K562 (cell line): ENCODE data around the gene LINC00632. TPM values are rescaled to one million over a fixed set of nuclear protein-coding genes. Genes with fewer than 3 reads are reported as not detected.

Experiments used
- ATAC-seq: fragments of 200-7000 bp; cut with Tn5 transposase; 3 replicates; pipeline ENCODE4 v1.9.1; 2020; ENCODE audit warnings: moderate library complexity
- BruUV-seq: library from RNA; stranded (reverse); fragments of 400-500 nt; replicated peaks from 2 replicates; lab custom pipeline; 2021; lab: Mats Ljungman, UMichigan
- CTCF ChIA-PET: fragments of 300-600 bp; formaldehyde crosslinking; extraction: SDS; loops from one replicate; lab custom pipeline; 2021; ENCODE audit warnings: low intra/inter-chr PET ratio; lab: Yijun Ruan, JAX
- POLR2A ChIA-PET: fragments of 300-600, 350-650 bp; sonication (Branson Sonifier 250); formaldehyde crosslinking; extraction: SDS; loops from one replicate; lab custom pipeline; 2021; ENCODE audit warnings: antibody characterized with exemption, inconsistent platforms; lab: Yijun Ruan, JAX
- DNase-seq, 4 experiments: peaks; one replicate each; pipeline versions ENCODE4 v3.0.0 to v3.0.0-alpha.2; 2011 to 2018; ENCODE audit warnings: low spot score in 3 of 4, mixed read lengths in 3 of 4; ENCODE audit errors: extremely low read depth in 1 of 4
- FAIRE-seq: peaks from 2 replicates; lab custom pipeline; 2011; peaks lifted over from hg19 to GRCh38; lab: Jason Lieb, UNC
- H2AFZ ChIP-seq: 2 replicates; pipeline ENCODE4 v1.6.0; 2011; ENCODE audit warnings: low read depth, low read length, control low read depth, inconsistent platforms
- H3K27ac ChIP-seq: fragments of 200-600 bp; 3 replicates; pipeline ENCODE4 v1.8.0; 2011; ENCODE audit warnings: low read depth, mild to moderate bottlenecking, control low read depth, inconsistent platforms, low read length, moderate library complexity, mixed read lengths; ENCODE audit errors: extremely low read depth
- H3K27me3 ChIP-seq, 2 experiments: fragments of 300-600 bp in 1 of 2; 2 replicates in 1 of 2; 3 replicates in 1 of 2; pipeline versions ENCODE4 v1.6.0 to v1.8.0; 2011; ENCODE audit warnings: inconsistent platforms in 2 of 2, low read length in 2 of 2, mild to moderate bottlenecking in 1 of 2, mixed read lengths in 1 of 2, moderate library complexity in 1 of 2; ENCODE audit not compliant: control insufficient read depth in 2 of 2, insufficient read depth in 2 of 2
- H3K36me3 ChIP-seq: fragments of 300-600 bp; 3 replicates; pipeline ENCODE4 v1.8.0; 2011; ENCODE audit warnings: mild to moderate bottlenecking, low read length, inconsistent platforms; ENCODE audit not compliant: control insufficient read depth, insufficient read depth
- H3K4me1 ChIP-seq, 2 experiments: fragments of 200-600 bp in 1 of 2; replicated peaks in 1 of 2; 2 replicates in 1 of 2; 3 replicates in 1 of 2; pipeline versions ENCODE4 v1.5.1 to v1.8.0; 2011; ENCODE audit warnings: inconsistent platforms in 2 of 2, low read length in 2 of 2, mild to moderate bottlenecking in 1 of 2, mixed read lengths in 1 of 2, moderate library complexity in 1 of 2; ENCODE audit not compliant: control insufficient read depth in 2 of 2, insufficient read depth in 2 of 2
- H3K4me2 ChIP-seq: 2 replicates; pipeline ENCODE4 v1.6.1; 2011; ENCODE audit warnings: low read length, control low read depth, inconsistent platforms, mixed read lengths; ENCODE audit not compliant: insufficient read depth
- H3K4me3 ChIP-seq: fragments of 200-600 bp; sonication (generic), shearing (Covaris generic); 2 replicates; pipeline ENCODE4 v1.5.1; 2016; ENCODE audit warnings: control low read depth, inconsistent platforms
- H3K79me2 ChIP-seq: fragments of 200-600 bp; 3 replicates; pipeline ENCODE4 v1.8.0; 2011; ENCODE audit warnings: low read length, inconsistent platforms; ENCODE audit not compliant: control insufficient read depth, insufficient read depth
- H3K9ac ChIP-seq, 2 experiments: 2 replicates each; pipeline versions ENCODE4 v1.6.0 to v1.6.1; 2011; ENCODE audit warnings: low read depth in 2 of 2, low read length in 2 of 2, control low read depth in 1 of 2, inconsistent platforms in 1 of 2, mild to moderate bottlenecking in 1 of 2, mixed read lengths in 1 of 2; ENCODE audit not compliant: insufficient read depth in 1 of 2
- H3K9me1 ChIP-seq: one replicate; pipeline ENCODE4 v1.6.0; 2011; ENCODE audit warnings: inconsistent platforms, mild to moderate bottlenecking, low read length, moderate library complexity; ENCODE audit not compliant: control insufficient read depth, insufficient read depth
- H3K9me3 ChIP-seq: replicated peaks from 2 replicates; pipeline ENCODE4 v1.5.1; 2011; ENCODE audit warnings: low read depth, low read length, inconsistent platforms; ENCODE audit not compliant: control insufficient read depth, insufficient read depth
- H4K20me1 ChIP-seq: replicated peaks from 2 replicates; pipeline ENCODE4 v1.6.1; 2011; ENCODE audit warnings: low read length, inconsistent platforms, mixed read lengths; ENCODE audit not compliant: control insufficient read depth, insufficient read depth
- MXI1 ChIP-seq: IDR thresholded peaks from 2 replicates; pipeline ENCODE4 v1.6.1; 2011; ENCODE audit warnings: low read depth, mild to moderate bottlenecking, improper control_type of control experiment, low read length
- ZNF239 ChIP-seq: fragments of 250-450 bp; sonication (Bioruptor Pico); IDR thresholded peaks from 2 replicates; pipeline ENCODE4 v1.4.0; 2020; ENCODE audit warnings: mild to moderate bottlenecking
- WGBS: fragments of 100-300 bp; shearing (Covaris generic); methylation state at CpG from one replicate; pipeline ENCODE4 v1.1.6; 2016; ENCODE audit warnings: low coverage, mixed read lengths; ENCODE audit not compliant: insufficient coverage; ENCODE audit errors: missing lambda C conversion rate; 5-methylcytosine and 5-hydroxymethylcytosine counted together
- in situ Hi-C: fragments of 300-500 bp; cut with MboI; formaldehyde crosslinking; loops from 4 replicates; pipeline ENCODE4 v1.15.0; 2018; ENCODE audit warnings: inconsistent platforms, mixed read lengths
- intact Hi-C: fragments of 100-400 bp; cut with micrococcal nuclease; formaldehyde crosslinking; loops from 2 replicates; pipeline ENCODE4 v1.14.2; 2022
- polyA plus RNA-seq, 8 experiments: library from polyadenylated mRNA; depleted of rRNA in 4 of 8; stranded (reverse) in 5 of 8; unstranded in 3 of 8; fragments of >200 nt; fragmentation: Nextera tagmentation in 2 of 8; fragmentation: Illumina TruSeq in 1 of 8; extraction: Ambion mirVana in 2 of 8; extraction: Trizol in 1 of 8; gene quantifications; 2 replicates each; pipeline versions ENCODE4 v1.2.1 to v1.2.3, GENCODE V29; 2011 to 2014; ENCODE audit warnings: inconsistent platforms in 1 of 8, missing spikeins in 1 of 8
- total RNA-seq, 7 experiments: library from RNA; depleted of rRNA in 6 of 7; stranded (reverse); fragments of >200 nt in 6 of 7; fragmentation: Illumina TruSeq in 2 of 7; extraction: Trizol in 2 of 7; gene quantifications; 2 replicates each; pipeline versions ENCODE4 v1.2.1 to v1.2.3, GENCODE V29; 2011 to 2021; ENCODE audit warnings: low replicate concordance in 1 of 7
- TF ChIP-seq, protein P1 (sequence below), 2 experiments: fragments of 450-650 bp; IDR thresholded peaks; 2 replicates each; pipeline ENCODE4 v1.6.1; 2016
- TF ChIP-seq, protein P2 (sequence below): fragments of 250-450 bp; sonication (Bioruptor Pico); IDR thresholded peaks from 2 replicates; pipeline ENCODE4 v1.5.0; 2020; ENCODE audit warnings: mild to moderate bottlenecking
- TF ChIP-seq, protein P3 (sequence below): sonication (generic); formaldehyde crosslinking; IDR thresholded peaks from 2 replicates; pipeline ENCODE4 v1.8.0; 2023; ENCODE audit warnings: mild to moderate bottlenecking, missing genetic modification reagents

Gene LINC00632
- total and polyA plus RNA-seq, 9 of the 15 experiments (the other 6 are each of a cell fraction or from before 2014, with no cell fraction given): 0.06 to 0.20 TPM; not detected in 7

DNA sequence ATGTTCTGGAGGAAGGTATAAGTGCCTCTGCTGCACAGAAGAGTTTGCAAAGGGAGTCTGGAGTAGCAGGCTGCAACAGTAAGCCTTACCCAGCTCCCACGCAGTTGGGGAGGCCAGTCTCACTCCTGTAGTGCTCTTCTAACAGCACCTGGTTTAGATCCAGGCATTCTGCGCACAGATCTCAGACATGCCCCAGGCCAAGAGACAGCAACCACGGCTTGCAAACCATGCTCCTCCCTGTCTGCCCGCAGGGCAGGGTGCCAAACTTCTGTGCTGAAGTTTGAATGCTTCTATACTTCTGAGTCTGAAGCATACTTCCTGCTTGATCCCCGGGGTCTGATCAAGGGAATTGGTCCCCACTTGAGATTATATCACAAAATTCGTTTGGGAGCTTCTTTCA, 106.3 kb downstream of the LINC00632 start:
- Histone ChIP-seq H3K9me3 (no peaks in the 10 kb centered on the region), H2AFZ (no peak overlapping the region)

More for the DNA sequence above, 106.3 kb downstream of the LINC00632 start:
- Histone ChIP-seq H3K27ac (no peak overlapping the region), H3K36me3 (no peaks in the 10 kb centered on the region), H3K79me2 (no peaks in the 10 kb centered on the region), H3K4me3 (no peak overlapping the region), H3K27me3 (no peaks in the 10 kb centered on the region), H3K9me1 (no peaks in the 10 kb centered on the region), H3K9ac (no peak overlapping the region)
- POLR2A ChIA-PET: no interaction called here
- WGBS: 0% methylated on average over 6 of the region's 6 CpGs
- intact Hi-C loops (no loop called here), in situ Hi-C loops (no loop called here)
- no TSS peak for BruUV-seq
- DNase-seq: no peak
- no peak for ATAC-seq
- TF ChIP-seq, protein P1, sequence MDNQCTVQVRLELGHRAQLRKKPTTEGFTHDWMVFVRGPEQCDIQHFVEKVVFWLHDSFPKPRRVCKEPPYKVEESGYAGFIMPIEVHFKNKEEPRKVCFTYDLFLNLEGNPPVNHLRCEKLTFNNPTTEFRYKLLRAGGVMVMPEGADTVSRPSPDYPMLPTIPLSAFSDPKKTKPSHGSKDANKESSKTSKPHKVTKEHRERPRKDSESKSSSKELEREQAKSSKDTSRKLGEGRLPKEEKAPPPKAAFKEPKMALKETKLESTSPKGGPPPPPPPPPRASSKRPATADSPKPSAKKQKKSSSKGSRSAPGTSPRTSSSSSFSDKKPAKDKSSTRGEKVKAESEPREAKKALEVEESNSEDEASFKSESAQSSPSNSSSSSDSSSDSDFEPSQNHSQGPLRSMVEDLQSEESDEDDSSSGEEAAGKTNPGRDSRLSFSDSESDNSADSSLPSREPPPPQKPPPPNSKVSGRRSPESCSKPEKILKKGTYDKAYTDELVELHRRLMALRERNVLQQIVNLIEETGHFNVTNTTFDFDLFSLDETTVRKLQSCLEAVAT (IDR thresholded peaks at IDR 0.05): no peak
- TF ChIP-seq MXI1 (no peak), ZNF239 (CRISPR knock-in tag) (no peak)
- TF ChIP-seq, protein P2, sequence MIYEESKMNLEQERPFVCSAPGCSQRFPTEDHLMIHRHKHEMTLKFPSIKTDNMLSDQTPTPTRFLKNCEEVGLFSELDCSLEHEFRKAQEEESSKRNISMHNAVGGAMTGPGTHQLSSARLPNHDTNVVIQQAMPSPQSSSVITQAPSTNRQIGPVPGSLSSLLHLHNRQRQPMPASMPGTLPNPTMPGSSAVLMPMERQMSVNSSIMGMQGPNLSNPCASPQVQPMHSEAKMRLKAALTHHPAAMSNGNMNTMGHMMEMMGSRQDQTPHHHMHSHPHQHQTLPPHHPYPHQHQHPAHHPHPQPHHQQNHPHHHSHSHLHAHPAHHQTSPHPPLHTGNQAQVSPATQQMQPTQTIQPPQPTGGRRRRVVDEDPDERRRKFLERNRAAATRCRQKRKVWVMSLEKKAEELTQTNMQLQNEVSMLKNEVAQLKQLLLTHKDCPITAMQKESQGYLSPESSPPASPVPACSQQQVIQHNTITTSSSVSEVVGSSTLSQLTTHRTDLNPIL (CRISPR knock-in tag): no peak
- TF ChIP-seq, protein P3, sequence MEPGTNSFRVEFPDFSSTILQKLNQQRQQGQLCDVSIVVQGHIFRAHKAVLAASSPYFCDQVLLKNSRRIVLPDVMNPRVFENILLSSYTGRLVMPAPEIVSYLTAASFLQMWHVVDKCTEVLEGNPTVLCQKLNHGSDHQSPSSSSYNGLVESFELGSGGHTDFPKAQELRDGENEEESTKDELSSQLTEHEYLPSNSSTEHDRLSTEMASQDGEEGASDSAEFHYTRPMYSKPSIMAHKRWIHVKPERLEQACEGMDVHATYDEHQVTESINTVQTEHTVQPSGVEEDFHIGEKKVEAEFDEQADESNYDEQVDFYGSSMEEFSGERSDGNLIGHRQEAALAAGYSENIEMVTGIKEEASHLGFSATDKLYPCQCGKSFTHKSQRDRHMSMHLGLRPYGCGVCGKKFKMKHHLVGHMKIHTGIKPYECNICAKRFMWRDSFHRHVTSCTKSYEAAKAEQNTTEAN (CRISPR knock-in tag): no peak
- TF ChIP-seq, all 486 proteins: peak for 0
- Histone ChIP-seq H3K4me1 (no peaks in the 10 kb centered on the region), H4K20me1 (no peaks in the 10 kb centered on the region), H3K4me2 (no peak overlapping the region)
- CTCF ChIA-PET: no interaction called here
- no peak for FAIRE-seq
